ENCODE measurements around the gene CASZ1.

GRCh38 chr1:10657088-10657847 lies 139.2 kb downstream of the CASZ1 start:
- TF ChIP-seq TAF1 (IDR thresholded peaks at IDR 0.05; ENCODE audit: low read depth, low read length), result no peak
- no peak for TF ChIP-seq POLR2A (IDR thresholded peaks at IDR 0.05; ENCODE audit: low read depth, low read length)
- no peak for TF ChIP-seq SPI1 (IDR thresholded peaks at IDR 0.05; ENCODE audit: low read depth, low read length)
- no peak for TF ChIP-seq POLR2AphosphoS5 (IDR thresholded peaks at IDR 0.05; ENCODE audit: low read depth, low read length)
- TF ChIP-seq PAX5 (IDR thresholded peaks at IDR 0.05; ENCODE audit: insufficient read depth, low read length, severe bottlenecking), result no peak
